ENCODE measurements around the gene PSD4. TPM values are rescaled to one million over a fixed set of nuclear protein-coding genes. Genes with fewer than 3 reads are reported as not detected.

PSD4 gene
- polyA plus RNA-seq, 1 of the 3 experiments (the other 2 are of a cell fraction), result 0.35 TPM

DNA sequence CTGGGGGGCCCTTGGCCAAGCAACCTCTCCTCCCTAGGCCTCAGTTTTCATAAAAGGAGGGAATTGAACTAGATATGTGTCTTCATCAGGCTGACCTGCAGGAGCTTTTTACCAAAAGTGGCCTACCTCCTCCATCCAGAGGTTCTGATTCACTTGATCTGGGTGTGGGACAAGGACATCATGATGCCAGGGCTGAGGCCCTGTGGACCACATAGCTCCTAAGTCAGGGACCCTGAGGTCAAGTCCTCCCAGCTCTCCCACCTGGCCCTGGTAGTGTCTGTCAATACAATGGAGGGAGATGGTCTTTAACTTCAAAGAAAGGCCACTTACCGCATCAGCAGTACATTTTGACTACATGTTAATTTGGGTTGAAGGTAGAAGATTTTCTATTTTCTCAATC is 35.9 kb upstream of the PSD4 start:
- no peak overlapping the region for H3K4me2 ChIP-seq
- H3K9me2 ChIP-seq, result no peaks in the 10 kb centered on the region
- POLR2A ChIA-PET, result no interaction called here
- H3K36me3 ChIP-seq (replicated peaks in 1 of 2; ENCODE audit: control insufficient read depth in 1 of 2, insufficient read depth in 2 of 2, low read length in 1 of 2), result no peaks in the 10 kb centered on the region
- no peaks in the 10 kb centered on the region for H3K79me2 ChIP-seq (ENCODE audit: insufficient read depth)
- peaks cover 22% of the 10 kb centered on the region; the same call in 1 of the 2 replicates for H3K27me3 ChIP-seq (ENCODE audit: insufficient read depth)
- 100% methylated on average over 1 of the region's 1 CpG for WGBS (ENCODE audit: low lambda C conversion rate)
- H3K9ac ChIP-seq, result no peak overlapping the region
- no peak for DNase-seq
- no peaks in the 10 kb centered on the region for H3K9me3 ChIP-seq
- H2AFZ ChIP-seq (ENCODE audit: low read depth), result no peak overlapping the region
- no peaks in the 10 kb centered on the region for H4K20me1 ChIP-seq (ENCODE audit: insufficient read depth)
- TF ChIP-seq, protein P1, sequence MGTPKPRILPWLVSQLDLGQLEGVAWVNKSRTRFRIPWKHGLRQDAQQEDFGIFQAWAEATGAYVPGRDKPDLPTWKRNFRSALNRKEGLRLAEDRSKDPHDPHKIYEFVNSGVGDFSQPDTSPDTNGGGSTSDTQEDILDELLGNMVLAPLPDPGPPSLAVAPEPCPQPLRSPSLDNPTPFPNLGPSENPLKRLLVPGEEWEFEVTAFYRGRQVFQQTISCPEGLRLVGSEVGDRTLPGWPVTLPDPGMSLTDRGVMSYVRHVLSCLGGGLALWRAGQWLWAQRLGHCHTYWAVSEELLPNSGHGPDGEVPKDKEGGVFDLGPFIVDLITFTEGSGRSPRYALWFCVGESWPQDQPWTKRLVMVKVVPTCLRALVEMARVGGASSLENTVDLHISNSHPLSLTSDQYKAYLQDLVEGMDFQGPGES (IDR thresholded peaks at IDR 0.05; ENCODE audit: low read depth, low read length), result no peak
- TF ChIP-seq EP300 (IDR thresholded peaks at IDR 0.05; ENCODE audit: borderline replicate concordance in 1 of 2, low read depth in 1 of 2, low read length in 1 of 2) (no peak), RXRA (IDR thresholded peaks at IDR 0.05; ENCODE audit: borderline replicate concordance, low read depth) (no peak), TAF1 (IDR thresholded peaks at IDR 0.05; ENCODE audit: borderline replicate concordance, low read depth, low read length) (no peak), SMC3 (IDR thresholded peaks at IDR 0.05; ENCODE audit: low read depth, low read length) (no peak), FOXJ3 (CRISPR knock-in tag; IDR thresholded peaks at IDR 0.05) (no peak)
- TF ChIP-seq, protein P2, sequence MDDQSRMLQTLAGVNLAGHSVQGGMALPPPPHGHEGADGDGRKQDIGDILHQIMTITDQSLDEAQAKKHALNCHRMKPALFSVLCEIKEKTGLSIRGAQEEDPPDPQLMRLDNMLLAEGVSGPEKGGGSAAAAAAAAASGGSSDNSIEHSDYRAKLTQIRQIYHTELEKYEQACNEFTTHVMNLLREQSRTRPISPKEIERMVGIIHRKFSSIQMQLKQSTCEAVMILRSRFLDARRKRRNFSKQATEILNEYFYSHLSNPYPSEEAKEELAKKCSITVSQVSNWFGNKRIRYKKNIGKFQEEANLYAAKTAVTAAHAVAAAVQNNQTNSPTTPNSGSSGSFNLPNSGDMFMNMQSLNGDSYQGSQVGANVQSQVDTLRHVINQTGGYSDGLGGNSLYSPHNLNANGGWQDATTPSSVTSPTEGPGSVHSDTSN (IDR thresholded peaks at IDR 0.05), result no peak
- TF ChIP-seq, protein P3, sequence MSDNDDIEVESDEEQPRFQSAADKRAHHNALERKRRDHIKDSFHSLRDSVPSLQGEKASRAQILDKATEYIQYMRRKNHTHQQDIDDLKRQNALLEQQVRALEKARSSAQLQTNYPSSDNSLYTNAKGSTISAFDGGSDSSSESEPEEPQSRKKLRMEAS (IDR thresholded peaks at IDR 0.05; ENCODE audit: low read depth), result no peak
- TF ChIP-seq, protein P4, sequence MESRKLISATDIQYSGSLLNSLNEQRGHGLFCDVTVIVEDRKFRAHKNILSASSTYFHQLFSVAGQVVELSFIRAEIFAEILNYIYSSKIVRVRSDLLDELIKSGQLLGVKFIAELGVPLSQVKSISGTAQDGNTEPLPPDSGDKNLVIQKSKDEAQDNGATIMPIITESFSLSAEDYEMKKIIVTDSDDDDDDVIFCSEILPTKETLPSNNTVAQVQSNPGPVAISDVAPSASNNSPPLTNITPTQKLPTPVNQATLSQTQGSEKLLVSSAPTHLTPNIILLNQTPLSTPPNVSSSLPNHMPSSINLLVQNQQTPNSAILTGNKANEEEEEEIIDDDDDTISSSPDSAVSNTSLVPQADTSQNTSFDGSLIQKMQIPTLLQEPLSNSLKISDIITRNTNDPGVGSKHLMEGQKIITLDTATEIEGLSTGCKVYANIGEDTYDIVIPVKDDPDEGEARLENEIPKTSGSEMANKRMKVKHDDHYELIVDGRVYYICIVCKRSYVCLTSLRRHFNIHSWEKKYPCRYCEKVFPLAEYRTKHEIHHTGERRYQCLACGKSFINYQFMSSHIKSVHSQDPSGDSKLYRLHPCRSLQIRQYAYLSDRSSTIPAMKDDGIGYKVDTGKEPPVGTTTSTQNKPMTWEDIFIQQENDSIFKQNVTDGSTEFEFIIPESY (IDR thresholded peaks at IDR 0.05; ENCODE audit: borderline replicate concordance, low read depth), result no peak
- TF ChIP-seq, protein P5, sequence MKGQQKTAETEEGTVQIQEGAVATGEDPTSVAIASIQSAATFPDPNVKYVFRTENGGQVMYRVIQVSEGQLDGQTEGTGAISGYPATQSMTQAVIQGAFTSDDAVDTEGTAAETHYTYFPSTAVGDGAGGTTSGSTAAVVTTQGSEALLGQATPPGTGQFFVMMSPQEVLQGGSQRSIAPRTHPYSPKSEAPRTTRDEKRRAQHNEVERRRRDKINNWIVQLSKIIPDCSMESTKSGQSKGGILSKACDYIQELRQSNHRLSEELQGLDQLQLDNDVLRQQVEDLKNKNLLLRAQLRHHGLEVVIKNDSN (IDR thresholded peaks at IDR 0.05; ENCODE audit: borderline replicate concordance, low read depth), result no peak
- H3K27ac ChIP-seq (ENCODE audit: low read depth in 2 of 2, low read length in 1 of 2), result no peak overlapping the region
- no peak overlapping the region for H3K4me3 ChIP-seq (ENCODE audit: low read depth in 2 of 2, low read length in 1 of 2)
- no peaks in the 10 kb centered on the region for H3K4me1 ChIP-seq (ENCODE audit: control insufficient read depth in 1 of 2, insufficient read depth in 2 of 2, low read depth in 1 of 2, low read length in 1 of 2)
- CTCF ChIA-PET, result interaction anchor here (0.6 to 7.6 kb wide), 46 partner anchors 8 to 1338 kb away, joined by 3 to 68 read pairs (median 5); partner anchors contain the start of genes IL1RN and PSD4
- H3F3A ChIP-seq (replicated peaks; ENCODE audit: insufficient read depth), result no peaks in the 10 kb centered on the region

Measured in SK-N-SH (cell line).